ENCODE measurements around the gene THBS4.

THBS4 gene

GRCh38 chr5:80034962-80035821 is at the start of gene THBS4:
THBS4 (plus strand) TSS chr5:80035348; CDS start chr5:80035538, 190 bp downstream.
- no peak for DNase-seq

GRCh38 chr5:79986260-79986659 is 48.9 kb upstream of the THBS4 start:
- DNase-seq = no peak

- peak; percentile 93 for DNase-seq
These were observed 44.9 kb upstream of the THBS4 start for GRCh38 chr5:79990205-79990597.

GRCh38 chr5:79990598-79991507 is 44.3 kb upstream of the THBS4 start, which contains the start of gene MTX3:
MTX3 (minus strand) TSS chr5:79991262; CDS start chr5:79991238, 24 bp downstream.
- DNase-seq = peak; percentile 94

GRCh38 chr5:79992891-79993657 is 42.1 kb upstream of the THBS4 start:
- DNase-seq = no peak

GRCh38 chr5:79999722-80000121 is 35.4 kb upstream of the THBS4 start:
- DNase-seq = no peak

- no peak for DNase-seq
These were observed 32.5 kb upstream of the THBS4 start for GRCh38 chr5:80002677-80003076.

GRCh38 chr5:80008995-80009765 is 26.0 kb upstream of the THBS4 start:
- no peak for DNase-seq

GRCh38 chr5:80010754-80011392 is 24.3 kb upstream of the THBS4 start:
- DNase-seq = no peak

GRCh38 chr5:80025069-80025468 is 10.1 kb upstream of the THBS4 start:
- DNase-seq = no peak

GRCh38 chr5:80026841-80027240 is 8.3 kb upstream of the THBS4 start:
- no peak for DNase-seq

- DNase-seq = no peak
These were observed 4.0 kb upstream of the THBS4 start for GRCh38 chr5:80031109-80031508.

GRCh38 chr5:80033513-80033912 is 1.6 kb upstream of the THBS4 start:
- peak; percentile 87 for DNase-seq

GRCh38 chr5:80034559-80034958 is 589 bp upstream of the THBS4 start:
- no peak for DNase-seq

- no peak for DNase-seq
These were observed 691 bp downstream of the THBS4 start for GRCh38 chr5:80035839-80036238.

GRCh38 chr5:80036615-80037014 is 1.5 kb downstream of the THBS4 start:
- peak; percentile 31 for DNase-seq

- DNase-seq = peak; percentile 84
These were observed 2.2 kb downstream of the THBS4 start for GRCh38 chr5:80037366-80037765.

GRCh38 chr5:80039650-80040049 is 4.5 kb downstream of the THBS4 start:
- DNase-seq = no peak

- no peak for DNase-seq
These were observed 6.4 kb downstream of the THBS4 start for GRCh38 chr5:80041527-80041926.

- no peak for DNase-seq
These were observed 7.2 kb downstream of the THBS4 start for GRCh38 chr5:80042330-80042729.

GRCh38 chr5:80043187-80043586 is 8.0 kb downstream of the THBS4 start:
- DNase-seq = no peak

All from activated CD4-positive, alpha-beta T cell treated with anti-CD3 and anti-CD28 coated beads, Interleukin-10, Interleukin-2, amounts not matched to agents 100 ng/mL and 50 ng/mL, durations not matched to agents 16 hours and 8 hours (primary cell).